Activated CD4-positive, CD25-positive, alpha-beta regulatory T cell treated with anti-CD3 and anti-CD28 coated beads, Interleukin-2, amount 50 U/mL, for 16 hours (primary cell): Measurements from ENCODE around the gene PHLDA3.

Experiments
- DNase-seq: peaks from one replicate; pipeline ENCODE4 v3.0.0-alpha.2; 2020; ENCODE audit warnings: low read depth, low spot score

Gene PHLDA3

GRCh38 chr1:201430776-201431175 is 38.2 kb downstream of the PHLDA3 start:
- DNase-seq, result no peak

GRCh38 chr1:201429736-201430501 is 39.1 kb downstream of the PHLDA3 start:
- no peak for DNase-seq

GRCh38 chr1:201427963-201428362 is 41.0 kb downstream of the PHLDA3 start:
- no peak for DNase-seq

GRCh38 chr1:201426479-201427310 is 42.3 kb downstream of the PHLDA3 start:
- no peak for DNase-seq

GRCh38 chr1:201424146-201424545 is 44.8 kb downstream of the PHLDA3 start:
- DNase-seq, result no peak

GRCh38 chr1:201423655-201424054 is 45.3 kb downstream of the PHLDA3 start:
- DNase-seq, result no peak

- no peak for DNase-seq
Measured at GRCh38 chr1:201422436-201423030, 46.5 kb downstream of the PHLDA3 start.

GRCh38 chr1:201422026-201422425 is 47.0 kb downstream of the PHLDA3 start:
- DNase-seq, result no peak

GRCh38 chr1:201421041-201421440 is 47.9 kb downstream of the PHLDA3 start:
- no peak for DNase-seq

- DNase-seq, result no peak
Measured at GRCh38 chr1:201420608-201421002, 48.4 kb downstream of the PHLDA3 start.

GRCh38 chr1:201419746-201420607 is 49.0 kb downstream of the PHLDA3 start:
- DNase-seq, result no peak

GRCh38 chr1:201419256-201419655 is 49.7 kb downstream of the PHLDA3 start:
- DNase-seq, result no peak

- DNase-seq, result no peak
Measured at GRCh38 chr1:201418461-201418860, 50.5 kb downstream of the PHLDA3 start.
